HG03159 (cell line): ENCODE results near the gene CORIN.

Experiments used
- ATAC-seq: cut with Tn5 transposase; IDR thresholded peaks from one replicate; pipeline ENCODE4 v1.9.1; 2021; ENCODE audit warnings: mild to moderate bottlenecking, moderate library complexity; ENCODE audit not compliant: unreplicated experiment

CORIN gene

DNA sequence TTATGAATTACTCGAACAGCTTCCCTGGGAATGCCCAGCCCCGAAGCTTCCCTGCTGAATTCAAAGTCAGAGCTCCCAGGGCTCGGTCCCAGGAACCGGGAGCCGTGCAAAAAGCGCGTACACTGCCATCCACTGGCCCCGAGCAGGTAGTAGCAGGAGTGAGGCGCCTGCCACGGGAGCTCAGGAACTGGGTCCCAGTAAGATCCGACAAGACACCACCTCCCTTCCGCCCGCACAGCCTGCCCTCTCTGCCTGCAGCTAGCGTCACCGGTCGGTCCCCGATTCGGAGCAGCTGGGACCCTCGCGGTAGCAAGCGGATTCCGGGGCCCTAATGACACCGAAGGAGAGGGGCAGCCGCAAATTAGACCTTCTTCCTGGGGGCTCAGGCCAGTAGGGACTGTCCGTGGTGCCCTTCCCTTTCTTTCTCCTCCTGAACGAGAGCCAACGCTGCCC lies 1.2 kb downstream of the CORIN start:
- peak; percentile 64 for ATAC-seq

DNA sequence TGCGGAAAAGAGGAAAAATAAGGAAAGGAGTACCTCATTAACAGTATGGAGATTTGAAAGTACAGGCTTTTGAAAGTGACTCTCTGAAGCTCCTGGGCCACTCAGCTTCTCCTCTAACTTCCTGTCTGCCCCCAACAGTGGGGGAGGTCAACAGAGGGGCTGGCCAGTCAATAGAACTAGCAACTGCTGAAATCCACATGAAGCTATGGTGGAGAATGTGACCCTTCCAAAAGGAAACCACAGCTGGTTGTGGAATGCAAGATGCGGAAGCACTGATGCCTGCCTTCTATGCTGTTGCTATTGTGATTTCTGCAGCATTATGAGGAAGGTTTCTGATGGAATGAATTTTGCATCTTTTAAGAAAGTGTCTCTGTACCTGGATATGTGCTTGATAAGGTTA lies 2.4 kb downstream of the CORIN start:
- ATAC-seq = no peak

DNA sequence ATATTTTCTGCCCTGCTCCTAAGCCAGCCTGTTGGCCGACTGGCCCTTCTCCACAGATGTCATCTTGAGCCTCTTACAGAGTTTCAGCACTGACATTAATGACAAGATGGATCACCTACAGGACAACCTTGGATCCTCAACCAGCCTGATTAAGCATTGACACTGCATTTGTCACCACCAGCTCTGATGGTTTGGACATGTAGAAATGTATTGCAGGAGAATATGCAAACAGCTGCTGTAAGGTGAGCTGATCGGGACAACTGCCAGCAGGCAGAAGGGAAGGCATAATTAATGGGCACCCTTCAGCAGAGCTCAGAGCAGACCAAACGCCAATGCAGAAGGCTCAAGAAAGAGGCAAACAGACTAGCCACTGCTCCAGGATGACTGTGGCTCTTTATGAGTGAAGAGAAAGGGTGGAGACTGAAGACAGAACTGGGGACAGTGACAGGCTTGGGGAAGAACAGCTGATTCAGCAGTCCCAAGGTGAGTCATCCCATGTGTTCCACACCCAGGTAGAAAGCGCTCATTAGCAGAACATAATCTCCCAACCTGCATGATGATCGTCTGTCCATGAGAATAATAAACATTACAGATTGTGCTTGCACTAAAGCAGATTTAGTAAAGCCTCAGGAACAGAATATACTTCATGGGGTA lies 6.7 kb downstream of the CORIN start:
- no peak for ATAC-seq

DNA sequence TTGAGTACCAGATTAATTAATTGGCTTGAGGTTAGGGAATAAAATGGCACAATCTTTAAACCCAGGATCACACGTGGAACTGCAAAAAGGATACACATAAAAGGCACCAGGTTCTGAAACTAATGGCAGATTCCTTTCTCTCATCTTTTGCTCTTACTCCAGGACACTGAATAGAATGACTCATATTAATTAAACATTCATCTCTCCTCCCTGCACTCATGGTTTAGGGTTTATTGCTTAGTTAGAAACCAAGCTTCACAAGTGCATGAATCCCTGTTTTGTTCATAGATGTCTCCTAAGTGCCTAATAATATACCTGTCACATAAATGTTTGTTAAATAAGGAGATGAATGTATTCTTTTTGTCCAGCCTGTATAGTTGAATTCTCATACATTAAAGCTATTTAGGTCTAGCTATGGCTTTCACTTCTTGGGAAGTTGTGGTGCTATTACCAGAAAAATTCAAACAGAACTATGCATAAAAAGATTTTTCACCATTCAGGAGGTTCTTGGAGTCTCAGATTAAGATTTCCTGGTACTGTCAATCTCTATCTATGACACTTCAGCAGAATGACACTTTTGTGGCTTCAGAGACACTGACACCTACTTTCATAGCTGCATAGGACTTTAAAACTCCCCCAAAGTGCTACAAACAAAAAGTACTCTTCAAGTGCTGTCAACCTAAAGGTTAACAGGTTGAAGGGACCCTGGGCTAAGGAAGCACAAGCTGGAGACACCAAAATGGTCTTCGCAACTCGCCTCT lies 7.4 kb downstream of the CORIN start:
- no peak for ATAC-seq

DNA sequence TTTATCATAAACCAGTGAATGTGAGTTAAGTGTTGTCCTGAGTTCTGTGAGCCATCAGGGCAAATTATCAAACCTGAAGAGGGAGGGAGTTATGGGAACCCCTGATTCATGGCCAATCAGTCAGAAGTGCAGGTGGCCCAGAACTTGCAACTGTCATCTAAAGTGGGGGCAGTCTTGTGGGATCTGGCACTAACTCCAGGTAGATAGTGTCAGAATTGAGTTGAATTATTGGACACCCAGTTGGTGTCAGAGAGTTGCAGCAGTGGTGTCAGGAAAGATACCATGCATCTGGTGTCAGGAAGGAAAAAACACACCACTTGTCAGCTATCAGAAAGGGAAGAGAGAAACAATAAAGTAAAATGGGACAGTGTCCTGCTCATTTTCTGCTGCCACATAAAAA lies 8.4 kb downstream of the CORIN start:
- no peak for ATAC-seq

DNA sequence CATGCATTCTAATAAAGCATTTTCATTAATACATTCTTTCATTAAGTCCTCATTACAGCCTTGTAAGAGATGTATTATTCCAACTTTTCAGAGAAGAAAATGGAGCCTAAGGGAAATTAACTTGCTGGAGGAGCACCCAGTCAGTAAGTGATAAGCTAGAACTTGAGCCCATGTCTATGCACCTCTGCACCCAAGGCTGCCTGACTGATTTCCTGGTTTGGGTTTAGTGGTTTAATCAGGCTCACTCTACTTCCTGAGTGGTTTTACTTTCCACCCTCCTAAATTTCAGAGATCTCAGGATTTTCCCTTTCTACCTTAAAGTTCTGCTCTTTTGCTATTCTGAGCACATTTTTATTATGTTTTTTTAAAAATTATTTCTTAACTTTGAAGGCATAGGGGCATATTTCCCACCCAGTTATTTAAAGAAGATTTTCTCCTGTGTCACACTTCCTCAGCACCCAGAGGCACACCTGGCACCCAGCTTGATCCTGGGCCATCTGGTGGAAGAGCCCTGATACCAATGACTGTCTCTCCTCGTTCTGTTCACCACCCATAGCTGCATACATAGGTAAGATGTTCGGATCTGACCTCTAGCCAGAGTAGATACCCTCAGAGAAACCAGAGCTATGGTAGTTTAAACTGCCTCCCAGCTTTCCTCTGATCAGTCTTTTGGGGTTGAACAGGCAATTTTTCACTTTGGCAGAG lies 10.4 kb downstream of the CORIN start:
- no peak for ATAC-seq

DNA sequence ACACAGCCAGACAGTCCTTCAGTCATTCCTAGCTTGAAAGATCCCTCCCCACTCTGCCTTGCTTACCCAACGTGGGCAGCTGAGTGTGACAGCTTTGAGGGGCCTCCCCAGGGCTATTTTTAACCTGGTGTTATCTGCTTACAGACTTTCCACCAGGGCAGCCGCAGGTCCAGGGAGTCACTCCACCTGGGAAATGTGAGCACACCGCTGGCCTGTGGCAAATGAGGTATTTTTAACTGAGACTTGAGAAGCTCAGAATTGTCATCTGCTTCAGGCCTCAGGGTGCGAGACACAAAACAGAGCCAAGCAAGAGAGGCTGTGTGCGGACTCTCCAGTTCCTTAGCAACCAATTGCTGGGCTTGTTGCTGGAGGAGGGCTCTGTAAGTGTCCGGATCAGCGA lies 13.0 kb downstream of the CORIN start:
- ATAC-seq = no peak

DNA sequence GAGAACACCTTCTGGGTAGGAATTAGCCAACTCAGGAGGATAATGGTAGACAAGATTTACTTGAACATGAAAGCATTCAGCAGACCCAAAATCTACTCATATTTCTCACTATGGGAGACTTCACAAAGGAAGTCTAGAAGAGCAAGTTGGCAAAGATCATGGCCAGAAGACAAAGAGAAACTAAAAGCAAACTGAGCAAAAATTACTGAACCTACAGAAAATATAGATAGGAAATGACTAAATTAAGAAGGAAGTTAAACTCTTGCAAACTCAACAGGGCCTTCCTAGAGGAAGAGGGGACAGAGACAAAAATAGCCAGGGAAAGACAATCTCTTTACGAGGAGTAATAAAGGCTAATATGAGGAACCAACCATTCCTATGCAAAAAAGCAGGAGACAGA lies 18.7 kb downstream of the CORIN start:
- no peak for ATAC-seq

DNA sequence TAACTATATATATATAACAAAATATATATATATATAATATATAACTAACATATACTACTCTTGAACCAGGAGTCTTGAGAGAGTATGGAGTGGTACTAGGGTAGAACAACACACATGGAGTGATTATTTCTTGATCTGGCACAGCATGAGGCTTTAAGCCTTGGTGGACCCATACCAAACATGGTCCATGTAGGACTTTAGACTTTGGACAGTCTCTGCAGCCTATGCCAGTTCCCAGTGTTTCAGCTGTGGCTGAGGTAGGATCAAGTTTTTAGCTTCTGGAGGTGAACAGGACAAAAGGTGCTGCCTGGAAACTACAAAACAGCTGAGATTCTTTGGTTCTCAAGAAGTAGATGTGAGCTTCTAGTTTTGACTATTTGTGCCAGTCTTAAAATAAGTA lies 20.6 kb downstream of the CORIN start:
- no peak for ATAC-seq

DNA sequence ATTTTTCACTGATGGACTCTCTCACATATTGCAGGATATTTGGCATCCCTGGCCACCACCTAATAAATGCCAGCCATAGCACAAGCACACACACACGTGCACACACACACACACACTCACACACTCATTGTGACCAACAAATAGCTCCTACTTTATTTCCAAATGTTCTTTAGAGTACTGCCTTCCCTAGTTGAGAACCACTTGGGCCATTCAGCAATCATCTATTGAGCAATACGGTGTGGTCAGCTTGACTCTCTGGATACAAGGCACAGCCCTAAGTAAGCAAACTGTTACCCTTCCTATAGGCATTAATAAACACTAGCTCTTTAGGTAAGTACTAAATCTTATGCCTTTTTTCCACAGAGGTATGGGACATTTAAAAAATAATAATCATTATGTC lies 21.1 kb downstream of the CORIN start:
- no peak for ATAC-seq

DNA sequence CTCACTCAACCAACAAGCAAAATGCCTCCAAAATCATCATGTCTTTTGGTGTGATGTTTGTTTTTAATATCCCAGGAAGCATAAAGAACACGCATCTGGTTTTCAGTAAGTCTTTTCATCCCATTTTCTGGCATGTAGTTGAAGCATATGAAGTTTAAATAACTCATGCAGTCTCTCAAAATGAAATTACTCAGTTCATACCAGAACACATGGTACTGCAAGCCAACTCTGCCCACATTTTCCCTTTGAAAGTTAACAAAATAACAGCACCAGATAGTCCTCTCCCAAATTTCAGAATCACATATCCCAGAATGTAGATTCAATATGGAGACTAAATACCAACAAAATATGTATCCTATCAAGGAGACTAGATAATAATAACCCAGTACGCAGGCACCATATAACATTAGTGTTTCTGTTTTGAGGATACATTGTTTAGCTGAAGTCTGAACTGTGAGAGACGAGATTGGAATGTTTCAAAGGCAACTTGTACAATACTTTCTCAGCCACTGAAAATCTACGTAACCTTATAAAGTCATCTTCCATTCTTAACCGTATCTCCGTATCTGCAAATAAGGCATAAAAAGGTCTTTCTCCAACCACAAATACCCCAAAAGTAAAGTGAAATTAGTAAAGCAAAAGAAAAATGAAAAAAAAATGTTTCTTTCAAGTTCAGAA lies 23.1 kb downstream of the CORIN start:
- no peak for ATAC-seq

DNA sequence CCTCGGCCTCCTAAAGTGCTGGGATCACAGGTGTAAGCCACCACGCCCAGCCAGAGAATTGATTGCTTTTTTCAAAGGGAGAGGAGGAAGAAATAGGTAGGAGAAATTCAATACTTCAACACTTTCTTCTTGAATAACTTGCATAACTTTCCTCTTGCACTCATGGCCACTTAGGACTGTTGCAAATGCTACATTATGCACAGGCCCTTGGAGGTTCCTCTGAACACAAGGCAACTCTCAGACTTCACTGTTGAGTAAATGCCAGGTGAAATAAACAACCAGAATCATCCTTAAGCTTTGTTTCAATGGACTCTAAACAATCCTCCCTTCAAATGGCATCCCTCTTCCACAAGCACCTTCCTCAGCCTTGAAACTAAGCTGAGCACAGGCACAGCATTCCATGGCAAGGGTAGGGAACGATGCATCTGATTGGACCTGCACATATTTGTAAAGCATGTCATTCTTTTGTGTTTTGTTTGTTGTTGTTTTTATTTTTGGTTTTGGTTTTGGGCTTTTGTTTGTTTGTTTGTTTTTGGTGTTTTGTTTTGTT lies 28.1 kb downstream of the CORIN start:
- ATAC-seq = no peak

DNA sequence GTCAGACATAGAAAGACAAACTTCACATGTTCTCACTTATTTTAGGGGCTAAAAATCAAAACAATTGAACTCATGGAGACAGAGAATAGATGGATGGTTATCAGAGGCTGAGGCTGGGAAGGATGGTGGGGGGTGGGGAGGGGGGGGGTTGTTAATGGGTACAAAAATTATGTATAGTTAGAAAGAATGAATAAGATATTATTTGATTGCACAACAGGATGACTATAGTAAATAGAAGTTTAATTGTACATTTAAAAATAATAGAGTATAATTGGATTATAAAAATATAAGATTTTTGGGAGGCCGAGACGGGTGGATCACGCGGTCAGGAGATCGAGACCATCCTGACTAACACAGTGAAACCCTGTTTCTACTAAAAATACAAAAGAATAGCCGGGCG lies 33.3 kb downstream of the CORIN start:
- no peak for ATAC-seq

DNA sequence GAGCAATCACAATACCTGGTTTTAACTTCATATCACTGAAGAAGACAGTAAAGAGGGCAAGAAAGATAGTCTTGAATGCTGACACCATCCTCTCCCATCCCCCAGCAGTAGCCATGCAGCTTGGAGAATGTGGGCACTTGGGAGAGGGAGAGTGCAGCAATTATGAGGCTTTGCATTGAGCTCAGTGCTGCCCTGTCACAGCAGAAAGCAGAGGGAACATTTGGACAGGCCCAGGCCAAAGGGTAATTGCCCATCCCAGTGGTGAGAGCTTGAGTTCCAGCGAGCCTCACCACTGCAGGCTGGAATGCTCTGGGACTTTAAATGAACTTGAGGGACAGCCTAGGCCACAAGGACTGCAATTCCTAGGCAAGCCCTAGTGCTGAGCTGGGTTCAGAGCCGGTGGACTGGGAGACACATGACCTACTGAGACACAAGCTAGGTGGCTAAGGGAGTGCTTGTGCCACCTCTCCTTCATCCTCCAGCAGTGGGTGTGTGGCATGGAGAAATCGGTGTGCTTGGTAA lies 36.3 kb downstream of the CORIN start:
- no peak for ATAC-seq

DNA sequence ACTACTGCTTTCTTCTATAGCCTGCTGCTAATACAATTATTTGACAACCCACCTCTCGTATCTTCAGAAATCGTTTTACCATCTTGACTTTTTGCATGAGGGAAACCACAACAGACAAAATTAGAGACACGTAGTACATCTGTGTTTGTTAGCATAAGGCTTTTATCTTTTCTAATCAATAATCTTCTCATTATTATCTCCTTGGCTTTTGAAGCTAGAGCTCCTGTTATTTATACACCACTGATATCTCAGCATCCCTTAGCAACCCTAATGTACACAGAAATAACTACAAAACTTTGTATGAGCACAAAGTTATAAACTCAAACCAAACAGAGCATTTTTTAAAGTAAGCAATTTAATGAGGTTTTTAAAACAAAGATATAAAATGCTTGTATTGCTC lies 39.7 kb downstream of the CORIN start:
- ATAC-seq = no peak

DNA sequence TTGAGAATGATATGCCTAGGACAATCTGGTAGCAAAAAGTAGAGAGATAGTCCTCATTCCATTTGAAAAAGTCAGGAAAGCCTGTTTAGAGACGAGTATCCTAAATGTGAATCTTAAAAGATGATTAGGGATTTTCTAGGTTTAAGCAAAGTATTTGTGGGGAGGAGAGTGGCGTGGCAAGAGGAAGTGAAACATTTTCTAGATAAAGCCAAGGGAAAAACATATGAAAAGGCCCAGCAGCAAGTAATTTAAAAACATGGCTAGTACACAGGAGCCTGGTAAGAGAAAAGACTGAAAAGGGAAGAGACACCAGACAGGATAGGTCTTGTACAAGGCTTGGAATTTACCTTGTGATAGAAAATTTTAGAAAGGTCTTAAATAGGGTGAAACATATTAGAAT lies 45.9 kb downstream of the CORIN start:
- ATAC-seq = no peak

DNA sequence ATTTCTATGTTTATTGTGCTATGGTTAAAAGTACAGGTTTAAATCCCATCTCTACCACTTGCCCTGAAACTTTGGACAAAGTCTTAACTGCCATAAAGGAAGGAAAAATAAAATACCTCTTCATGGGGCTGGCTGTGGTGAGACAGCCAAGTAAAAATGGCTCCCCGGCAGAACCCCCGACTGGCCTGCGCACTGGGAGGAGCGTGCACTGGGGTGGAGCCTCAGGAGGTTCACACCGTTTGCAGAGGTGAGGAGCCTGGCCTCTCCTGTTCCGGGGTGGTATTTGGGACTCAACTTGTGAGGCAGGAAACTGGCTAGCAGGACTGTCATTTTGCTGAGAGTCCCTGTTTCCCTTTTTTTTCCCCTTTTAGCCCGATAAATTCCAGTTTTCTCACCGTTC lies 47.8 kb downstream of the CORIN start:
- no peak for ATAC-seq

DNA sequence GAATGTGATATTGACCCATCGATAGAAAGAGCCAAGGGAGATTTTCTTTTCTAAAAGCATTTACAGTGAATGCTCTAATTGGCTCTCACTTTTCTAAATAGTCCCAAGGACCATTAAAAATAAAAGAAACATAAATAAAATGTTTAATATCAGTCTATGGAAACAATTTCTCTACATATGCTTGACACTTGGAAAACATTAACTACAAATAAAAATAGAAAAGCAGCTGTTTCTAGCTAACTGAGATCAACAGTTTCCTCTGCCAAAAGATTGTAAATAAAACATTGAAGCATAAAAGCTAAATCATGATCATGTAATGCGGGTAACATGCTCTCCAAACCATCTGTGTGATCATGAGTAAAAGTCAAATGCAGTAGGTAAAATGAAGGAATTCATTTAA lies 49.7 kb downstream of the CORIN start:
- no peak for ATAC-seq

DNA sequence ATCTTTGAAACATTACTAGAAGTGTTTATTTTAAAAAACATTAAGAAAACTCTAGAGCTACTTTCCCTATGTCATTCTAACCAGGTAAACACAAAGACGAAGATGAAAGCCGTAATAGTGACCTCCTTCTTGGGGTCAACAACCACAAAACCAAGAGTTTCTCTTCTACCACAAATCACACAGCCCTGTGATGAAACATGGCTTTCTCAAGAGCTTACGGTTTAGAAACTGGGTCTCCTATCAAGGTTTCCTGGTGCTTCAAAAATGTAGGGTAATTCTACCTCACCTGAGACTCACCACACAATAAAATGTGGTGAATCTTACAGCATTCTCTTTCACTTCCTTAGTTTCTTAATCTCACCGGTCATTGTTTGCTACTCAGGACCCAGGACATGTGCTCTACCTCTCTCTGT lies 50.9 kb downstream of the CORIN start:
- ATAC-seq = peak; percentile 90

DNA sequence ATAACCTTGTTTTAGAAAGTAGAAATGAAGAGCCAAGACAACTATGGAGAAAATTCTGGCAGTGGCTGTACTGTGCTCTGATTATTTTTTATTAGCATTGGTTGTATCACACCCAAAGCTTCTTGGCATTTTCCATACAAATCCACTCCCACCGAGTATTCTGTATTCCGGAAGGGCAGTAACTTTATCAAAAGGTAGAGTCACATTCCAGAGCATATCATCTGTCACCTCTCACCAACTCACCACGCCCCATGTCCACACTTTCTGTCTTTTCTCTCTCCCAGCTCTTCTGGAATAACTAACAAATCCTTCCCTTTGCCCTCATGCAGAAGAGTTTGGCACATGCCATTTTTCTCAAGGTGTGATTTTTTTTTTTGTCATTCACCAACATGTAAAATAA lies 52.7 kb downstream of the CORIN start:
- ATAC-seq = no peak

DNA sequence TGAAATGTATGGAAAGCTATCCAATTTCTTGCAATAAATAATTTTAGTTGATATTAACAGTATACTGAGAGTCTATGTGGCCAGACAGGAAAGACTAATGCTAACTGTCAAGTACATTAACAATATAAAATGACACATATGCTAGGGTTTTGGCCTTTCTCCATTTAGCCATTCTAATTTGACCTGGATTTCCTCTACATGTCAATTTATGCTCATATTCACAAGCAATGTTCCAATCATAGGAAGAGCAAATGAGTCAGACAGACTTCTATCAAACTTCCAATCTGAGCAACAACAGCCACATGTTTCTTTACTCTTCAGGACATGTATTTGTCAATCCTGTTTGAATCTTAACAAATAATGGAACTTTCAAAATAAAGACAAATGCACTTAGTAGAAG lies 53.6 kb downstream of the CORIN start:
- no peak for ATAC-seq
